Stomach (tissue), 9 donors: ENCODE results near the gene CFAP97D2. TPM values are rescaled to one million over a fixed set of nuclear protein-coding genes. Genes with fewer than 3 reads are reported as not detected.

Experiments used
- DNase-seq, 2 donors: peaks; one replicate each; pipeline versions ENCODE4 v3.0.0 to v3.0.0-alpha.2; 2013 to 2019
- H3K27ac ChIP-seq, 5 donors: fragments of 200-600 bp in 4 of 5; sonication (generic) in 4 of 5; one replicate each; pipeline ENCODE4 v1.5.1; 2013 to 2019; ENCODE audit warnings: mild to moderate bottlenecking in 1 of 5, moderate library complexity in 1 of 5
- H3K27me3 ChIP-seq, 3 donors: fragments of 200-600 bp; sonication (generic); one replicate each; pipeline ENCODE4 v1.5.1; 2017 to 2019; ENCODE audit warnings: mixed run types in 1 of 3
- H3K36me3 ChIP-seq, 4 donors: fragments of 200-600 bp; sonication (generic); 1 replicate in 3 of 4; 2 replicates in 1 of 4; pipeline ENCODE4 v1.5.1; 2016 to 2019
- H3K4me1 ChIP-seq, 4 donors: fragments of 200-600 bp; sonication (generic); one replicate each; pipeline ENCODE4 v1.5.1; 2016 to 2019
- H3K4me3 ChIP-seq, 4 donors: fragments of 200-600 bp; sonication (generic) in 3 of 4; one replicate each; pipeline ENCODE4 v1.5.1; 2016 to 2019; ENCODE audit warnings: mild to moderate bottlenecking in 1 of 4
- H3K9me3 ChIP-seq, 4 donors: fragments of 200-600 bp; sonication (generic); one replicate each; pipeline ENCODE4 v1.5.1; 2016 to 2019
- CTCF ChIP-seq, 7 experiments: fragments of 450-650 bp in 4 of 7; fragments of 200-600 bp in 3 of 7; sonication (generic) in 3 of 7; IDR thresholded peaks; one replicate each; pipeline ENCODE4 v1.5.1; 2016 to 2019; ENCODE audit warnings: antibody characterized with exemption in 7 of 7, control low read depth in 2 of 7, mild to moderate bottlenecking in 1 of 7
- EP300 ChIP-seq: sonication (generic); formaldehyde crosslinking; IDR thresholded peaks from one replicate; pipeline ENCODE4 v1.6.1; 2017; ENCODE audit warnings: antibody characterized with exemption
- POLR2A ChIP-seq, 4 donors: fragments of 450-650 bp; IDR thresholded peaks; one replicate each; pipeline ENCODE4 v1.6.1; 2016; ENCODE audit warnings: antibody characterized with exemption in 4 of 4, control low read depth in 2 of 4, mild to moderate bottlenecking in 1 of 4, moderate library complexity in 1 of 4
- POLR2AphosphoS5 ChIP-seq, 3 donors: sonication (generic); formaldehyde crosslinking; IDR thresholded peaks; one replicate each; pipeline ENCODE4 v1.6.1; 2016; ENCODE audit warnings: antibody characterized with exemption in 3 of 3
- WGBS, 5 donors: extraction: QIAGEN DNeasy Blood & Tissue Kit in 3 of 5; methylation state at CpG; one replicate each; pipeline versions ENCODE4 v1.1.5 to v1.1.7; 2013 to 2018; 5-methylcytosine and 5-hydroxymethylcytosine counted together
- intact Hi-C: fragments of 100-400 bp; cut with DNase I; formaldehyde crosslinking; loops from one replicate; pipeline ENCODE4 v1.15.1; 2023; ENCODE audit warnings: low total_unique reads
- polyA plus RNA-seq, 3 donors: library from polyadenylated mRNA; stranded (reverse); fragments of 200-250 nt; gene quantifications; one replicate each; pipeline ENCODE4 v1.2.3, GENCODE V29; 2013
- small RNA-seq, 4 donors: library from RNA; depleted of rRNA; stranded (forward); fragments of <200 nt; gene quantifications; one replicate each; pipeline ENCODE3, GENCODE V24; 2016
- total RNA-seq, 5 donors: library from RNA; depleted of rRNA; stranded (reverse); fragments of >200 nt; gene quantifications; one replicate each; pipeline versions ENCODE4 v1.1.0 to v1.2.3, GENCODE V29; 2014 to 2016
- donor health status: healthy with polysubstance abuse.
- donor health status: Bipolar disorder and iron deficiency.
- donor health status: healthy.

Gene CFAP97D2
- total and polyA plus RNA-seq, 8 donors = not detected

DNA sequence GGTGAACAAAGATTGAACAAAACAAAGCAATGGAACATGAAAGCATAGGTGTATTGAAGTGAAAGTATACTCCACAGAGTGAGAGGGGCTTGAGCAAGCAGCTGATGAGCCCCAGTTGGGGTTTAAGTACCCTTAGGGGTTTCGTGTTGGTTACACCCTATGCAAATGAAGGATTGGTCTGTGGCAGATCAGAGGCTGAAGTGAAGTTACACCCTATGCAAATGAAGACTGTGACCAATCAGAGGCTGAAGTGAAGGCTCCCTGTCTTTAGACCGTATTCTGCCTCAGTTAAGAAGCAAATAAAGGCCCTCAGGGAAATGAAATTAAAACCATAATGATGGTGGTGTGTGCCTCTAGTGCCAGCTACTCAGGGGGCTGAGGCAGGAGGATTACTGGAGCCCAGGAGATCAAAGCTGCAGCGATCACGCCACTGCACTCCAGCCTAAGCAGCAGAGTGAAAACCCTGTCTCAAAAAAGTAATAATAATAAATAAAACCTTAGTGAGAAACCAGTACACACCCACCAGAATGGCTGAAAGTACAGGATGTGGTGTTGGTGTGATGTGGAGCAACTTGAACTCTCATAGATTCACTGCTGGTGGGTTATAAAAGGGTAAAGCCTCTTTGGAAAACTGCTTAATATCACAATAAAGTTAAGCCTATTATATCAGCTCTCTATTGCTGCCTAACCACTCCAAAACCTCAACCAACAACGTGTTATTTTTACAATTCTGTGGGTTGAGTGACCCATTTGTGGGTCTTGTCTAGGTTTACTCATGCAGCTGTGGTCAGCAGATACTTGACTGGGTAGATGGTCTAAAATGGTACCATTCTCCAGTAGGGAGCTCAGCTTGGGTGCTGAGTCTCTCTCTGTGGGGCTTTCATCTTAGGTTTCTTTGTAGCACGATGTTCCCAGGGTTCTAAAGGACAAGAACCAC lies 89.6 kb downstream of the CFAP97D2 start:
- no peak for DNase-seq
- intact Hi-C loops = no loop called here
- no peaks in the 10 kb centered on the region for H3K4me1 ChIP-seq
- H3K27ac ChIP-seq = no peak overlapping the region
- no peaks in the 10 kb centered on the region for H3K9me3 ChIP-seq
- TF ChIP-seq CTCF (IDR thresholded peaks at IDR 0.05) = no peak
- TF ChIP-seq POLR2AphosphoS5 (IDR thresholded peaks at IDR 0.05) = no peak
- no peak for TF ChIP-seq EP300
- no peak for TF ChIP-seq POLR2A (IDR thresholded peaks at IDR 0.05)
- WGBS, 5 donors = 86 to 93% (median 91%) methylated on average over 6 of the region's 6 CpGs
- peaks cover 75 to 98% (median 93%) of the 10 kb centered on the region in 4 donors for H3K36me3 ChIP-seq
- H3K4me3 ChIP-seq = no peak overlapping the region
- no peaks in the 10 kb centered on the region for H3K27me3 ChIP-seq

DNA sequence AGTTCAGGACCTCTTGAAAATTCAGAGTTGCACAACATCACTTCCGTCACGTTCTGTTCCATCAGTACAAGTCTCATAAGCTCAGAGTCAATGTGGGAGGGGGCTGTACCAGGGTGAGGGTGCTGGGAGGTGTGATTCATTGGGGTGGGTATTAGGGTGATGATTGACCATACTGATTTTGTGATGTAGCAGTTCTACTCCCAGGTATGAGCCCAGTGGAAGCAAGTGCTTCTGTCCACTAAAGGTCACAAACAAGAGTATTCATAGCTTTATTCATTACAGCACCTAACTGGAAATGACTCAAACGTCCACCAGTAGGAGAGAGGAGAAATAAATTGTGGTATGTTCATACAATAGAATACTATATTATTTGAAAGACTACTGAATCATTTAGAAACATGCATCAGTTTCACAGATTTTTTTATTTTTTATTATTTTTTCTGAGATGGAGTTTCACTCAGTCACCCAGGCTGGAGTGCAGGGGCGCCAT lies 90.3 kb downstream of the CFAP97D2 start:
- no peak for DNase-seq
- H3K27ac ChIP-seq = no peak overlapping the region
- no peaks in the 10 kb centered on the region for H3K9me3 ChIP-seq
- no peak for TF ChIP-seq EP300
- no peak for TF ChIP-seq CTCF (IDR thresholded peaks at IDR 0.05)
- no peak for TF ChIP-seq POLR2A (IDR thresholded peaks at IDR 0.05)
- H3K27me3 ChIP-seq = no peaks in the 10 kb centered on the region
- no peaks in the 10 kb centered on the region for H3K4me1 ChIP-seq
- 77 to 86% (median 82%) methylated on average over 4 of the region's 4 CpGs for WGBS, 5 donors
- peaks cover 73 to 98% (median 93%) of the 10 kb centered on the region in 4 donors for H3K36me3 ChIP-seq
- H3K4me3 ChIP-seq = no peak overlapping the region
- intact Hi-C loops = no loop called here

Small RNA genes lying within 50 kb of the gene (small RNA-seq; reads per million reads assigned to genes)
- gene MIR548AR = 0 reads per million in 4 donors

Other genes starting within 250 kb of the CFAP97D2 start
- gene C13orf46, start 205.2 kb upstream of the CFAP97D2 start, total RNA-seq = 10 to 100 TPM in 2 of 5 donors, 1 to 10 TPM in 1, under 1 TPM in 1, not detected in 1; 0.58 to 32.6 (median 12.0) TPM
- 10 to 100 TPM in 1 of 3 donors, 1 to 10 TPM in 1, under 1 TPM in 1; 0.95 to 17.6 (median 8.7) TPM for gene C13orf46, start 205.2 kb upstream of the CFAP97D2 start, polyA plus RNA-seq
- 10 to 100 TPM in 1 of 5 donors, 1 to 10 TPM in 4; 3.8 to 22.3 (median 6.4) TPM for gene RASA3, start 46.6 kb upstream of the CFAP97D2 start, total RNA-seq
- gene RASA3, start 46.6 kb upstream of the CFAP97D2 start, polyA plus RNA-seq = 10 to 100 TPM in 2 of 3 donors, 1 to 10 TPM in 1; 3.7 to 11.8 (median 10.9) TPM
- 10 to 100 TPM; 63.0 to 98.5 (median 83.9) TPM for gene CDC16, start 55.6 kb downstream of the CFAP97D2 start, total RNA-seq
- gene CDC16, start 55.6 kb downstream of the CFAP97D2 start, polyA plus RNA-seq = 10 to 100 TPM; 49.3 to 51.4 (median 50.4) TPM
- 100 to 1,000 TPM in 1 of 5 donors, 10 to 100 TPM in 4; 20.4 to 186 (median 43.0) TPM for gene UPF3A, start 102.3 kb downstream of the CFAP97D2 start, total RNA-seq
- gene UPF3A, start 102.3 kb downstream of the CFAP97D2 start, polyA plus RNA-seq = 100 to 1,000 TPM in 1 of 3 donors, 10 to 100 TPM in 2; 39.5 to 136 (median 43.7) TPM
- gene CHAMP1, start 135.2 kb downstream of the CFAP97D2 start, total RNA-seq = 10 to 100 TPM in 3 of 5 donors, 1 to 10 TPM in 2; 1.7 to 40.6 (median 12.8) TPM
- gene CHAMP1, start 135.2 kb downstream of the CFAP97D2 start, polyA plus RNA-seq = 1 to 10 TPM; 3.8 to 6.3 (median 6.0) TPM